Measurements from ENCODE around the gene SCIN. TPM values are rescaled to one million over a fixed set of nuclear protein-coding genes. Genes with fewer than 3 reads are reported as not detected.
A peak's percentile ranks its signal among the peaks of the same experiment; 100 is the strongest.

SCIN gene
- total and polyA plus RNA-seq, 2 experiments from 2014 or later: 0.32 to 0.64 TPM

DNA sequence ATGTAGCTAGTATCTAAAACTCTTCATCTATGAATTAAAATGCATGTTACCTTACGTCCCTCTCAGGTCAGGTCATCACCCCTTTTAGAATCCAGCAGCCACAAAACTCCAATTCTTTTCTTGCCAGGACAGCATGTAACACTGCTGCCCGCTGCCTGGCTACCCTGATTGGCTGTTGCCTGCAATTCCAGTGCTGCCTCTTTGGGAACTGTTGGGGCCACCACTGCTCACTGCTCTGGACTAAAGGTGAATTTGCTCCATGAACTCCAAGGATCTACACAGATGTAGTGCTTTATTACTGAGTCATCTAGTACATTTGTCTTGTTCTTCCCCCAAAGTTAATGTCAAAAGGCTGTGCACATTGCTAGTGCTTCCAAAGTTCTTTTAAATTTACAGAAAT, 40.4 kb downstream of the SCIN start:
- WGBS, 2 experiments (ENCODE audit: low coverage in 1 of 2, low lambda C conversion rate in 2 of 2, missing lambda C conversion rate in 2 of 2): 47 to 79% methylated on average over 2 of the region's 2 CpGs
- no peak for TF ChIP-seq EZH2 (IDR thresholded peaks at IDR 0.05; ENCODE audit: insufficient read depth, poor library complexity, severe bottlenecking)
- TF ChIP-seq EZH2phosphoT487 (IDR thresholded peaks at IDR 0.05; ENCODE audit: insufficient read depth, low read depth): no peak

DNA sequence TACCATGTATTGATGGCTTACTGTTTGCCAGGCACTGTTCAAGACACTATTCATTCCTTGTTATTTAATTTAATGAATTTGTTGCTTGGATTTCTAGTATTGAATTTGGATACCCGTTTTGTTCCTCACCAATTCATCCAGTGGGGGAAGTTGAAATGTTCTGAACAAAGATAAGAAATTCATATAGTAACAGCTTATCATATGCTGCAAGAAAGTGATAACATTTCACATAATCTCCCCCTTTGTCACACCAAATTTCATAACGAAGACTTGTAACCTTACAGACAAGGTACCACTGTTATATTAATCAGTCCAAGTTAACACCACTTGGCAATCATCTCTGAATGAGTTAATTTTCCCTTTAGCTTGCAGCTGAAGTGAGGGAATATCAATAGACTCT, 42.1 kb downstream of the SCIN start:
- no peak overlapping the region for H3K27ac ChIP-seq
- H3K4me1 ChIP-seq (ENCODE audit: insufficient read depth): no peaks in the 10 kb centered on the region
- no peaks in the 10 kb centered on the region for H3K27me3 ChIP-seq (replicated peaks; ENCODE audit: insufficient read depth)
- no peak overlapping the region for H3K9ac ChIP-seq
- H2AFZ ChIP-seq: no peak overlapping the region
- H3K79me2 ChIP-seq (ENCODE audit: insufficient read depth): no peaks in the 10 kb centered on the region
- H3K4me2 ChIP-seq (ENCODE audit: unreplicated experiment): no peak overlapping the region
- H3K36me3 ChIP-seq (ENCODE audit: low read depth): no peaks in the 10 kb centered on the region
- 16 to 26% methylated on average over 2 of the region's 2 CpGs for WGBS, 2 experiments (ENCODE audit: low coverage in 1 of 2, low lambda C conversion rate in 2 of 2, missing lambda C conversion rate in 2 of 2)
- in situ Hi-C loops (cut with MboI): no loop called here
- no peaks in the 10 kb centered on the region for H4K20me1 ChIP-seq (ENCODE audit: insufficient read depth)
- DNase-seq: no peak
- no peaks in the 10 kb centered on the region for H3K9me2 ChIP-seq (ENCODE audit: insufficient read depth)
- no peak overlapping the region for H3K4me3 ChIP-seq
- TF ChIP-seq EZH2phosphoT487 (IDR thresholded peaks at IDR 0.05; ENCODE audit: insufficient read depth, low read depth): no peak
- no peak for TF ChIP-seq EZH2 (IDR thresholded peaks at IDR 0.05; ENCODE audit: insufficient read depth, poor library complexity, severe bottlenecking)
- no peaks in the 10 kb centered on the region for H3K9me3 ChIP-seq (ENCODE audit: low read depth)
- H3F3A ChIP-seq (ENCODE audit: insufficient read depth): no peaks in the 10 kb centered on the region

More for the DNA sequence above, 40.4 kb downstream of the SCIN start:
- H3K4me2 ChIP-seq (ENCODE audit: unreplicated experiment): no peak overlapping the region
- H3F3A ChIP-seq (ENCODE audit: insufficient read depth): no peaks in the 10 kb centered on the region
- no peak overlapping the region for H2AFZ ChIP-seq
- H3K79me2 ChIP-seq (ENCODE audit: insufficient read depth): no peaks in the 10 kb centered on the region
- DNase-seq: peak; percentile 3
- H3K36me3 ChIP-seq (ENCODE audit: low read depth): no peaks in the 10 kb centered on the region
- H3K27ac ChIP-seq: no peak overlapping the region
- H3K4me1 ChIP-seq (ENCODE audit: insufficient read depth): no peaks in the 10 kb centered on the region
- in situ Hi-C loops (cut with MboI): no loop called here
- no peak overlapping the region for H3K9ac ChIP-seq
- no peaks in the 10 kb centered on the region for H3K9me3 ChIP-seq (ENCODE audit: low read depth)
- no peaks in the 10 kb centered on the region for H4K20me1 ChIP-seq (ENCODE audit: insufficient read depth)
- H3K9me2 ChIP-seq (ENCODE audit: insufficient read depth): no peaks in the 10 kb centered on the region
- no peaks in the 10 kb centered on the region for H3K27me3 ChIP-seq (replicated peaks; ENCODE audit: insufficient read depth)
- H3K4me3 ChIP-seq: no peak overlapping the region

DNA sequence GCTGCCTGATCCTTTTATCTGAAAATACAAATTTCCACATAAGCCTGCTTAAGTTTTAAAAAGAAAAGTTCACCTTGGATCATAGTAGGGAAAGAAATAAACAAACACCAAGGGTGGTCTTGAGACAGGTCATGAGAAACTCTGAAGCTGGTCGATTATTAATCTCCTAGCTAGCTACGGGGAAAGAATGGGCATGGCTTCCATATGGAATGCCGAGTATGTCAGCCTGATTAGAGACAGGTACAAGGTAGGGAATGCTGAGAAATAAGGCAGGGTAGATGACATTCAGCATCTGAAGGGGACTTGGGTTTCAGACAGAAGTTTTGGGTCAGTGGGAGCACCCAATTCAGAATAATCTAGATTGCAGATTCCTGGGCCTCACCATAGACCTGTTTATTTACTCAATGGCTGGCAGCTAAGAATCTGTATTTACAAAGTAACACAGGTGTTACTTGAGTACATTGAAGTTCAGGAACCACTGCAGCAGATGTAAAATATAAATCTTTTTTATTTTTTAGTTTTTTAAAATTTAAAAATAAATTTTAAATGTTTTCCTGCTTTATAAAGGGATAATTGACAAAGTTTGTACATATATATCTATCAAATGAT, 49.0 kb downstream of the SCIN start:
- 69 to 73% methylated on average over 3 of the region's 3 CpGs for WGBS, 2 experiments (ENCODE audit: low coverage in 1 of 2, low lambda C conversion rate in 2 of 2, missing lambda C conversion rate in 2 of 2)
- Histone ChIP-seq H3K36me3 (ENCODE audit: low read depth) (no peaks in the 10 kb centered on the region), H3K27ac (no peak overlapping the region), H3K4me2 (ENCODE audit: unreplicated experiment) (no peak overlapping the region), H3K9me3 (ENCODE audit: low read depth) (no peaks in the 10 kb centered on the region), H3K4me1 (ENCODE audit: insufficient read depth) (peaks cover 11% of the 10 kb centered on the region), H3K79me2 (ENCODE audit: insufficient read depth) (no peaks in the 10 kb centered on the region), H2AFZ (no peak overlapping the region), H3K9ac (no peak overlapping the region), H3F3A (ENCODE audit: insufficient read depth) (0 out of 2 replicates have a peak, but pooled peaks cover 9% of the 10 kb centered on the region), H3K27me3 (replicated peaks; ENCODE audit: insufficient read depth) (no peaks in the 10 kb centered on the region), H3K9me2 (ENCODE audit: insufficient read depth) (no peaks in the 10 kb centered on the region), H4K20me1 (ENCODE audit: insufficient read depth) (no peaks in the 10 kb centered on the region), H3K4me3 (no peak overlapping the region)
- no peak for DNase-seq
- TF ChIP-seq EZH2phosphoT487 (IDR thresholded peaks at IDR 0.05; ENCODE audit: insufficient read depth, low read depth) (no peak), EZH2 (IDR thresholded peaks at IDR 0.05; ENCODE audit: insufficient read depth, poor library complexity, severe bottlenecking) (no peak)
- in situ Hi-C loops (cut with MboI): no loop called here

DNA sequence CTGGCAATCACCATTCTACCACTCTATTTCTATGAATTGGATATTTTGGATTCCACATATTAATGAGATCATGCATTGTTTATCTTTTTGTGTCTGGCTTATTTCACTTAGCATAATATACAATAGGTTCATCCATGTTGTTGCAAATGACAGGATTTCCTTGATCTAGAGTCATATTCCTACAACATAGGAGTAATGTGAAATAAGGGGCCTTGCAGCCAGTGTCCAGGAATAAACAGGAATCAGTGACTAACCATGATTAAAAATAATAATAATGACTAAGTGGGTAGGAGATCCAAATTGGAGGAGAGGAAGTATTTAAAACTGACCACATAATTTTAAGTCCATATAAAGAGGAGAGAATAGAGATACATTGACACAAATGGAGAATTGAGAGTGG, 49.9 kb downstream of the SCIN start:
- DNase-seq: peak; percentile 25
- H3K4me1 ChIP-seq (ENCODE audit: insufficient read depth): peaks cover 11% of the 10 kb centered on the region

DNA sequence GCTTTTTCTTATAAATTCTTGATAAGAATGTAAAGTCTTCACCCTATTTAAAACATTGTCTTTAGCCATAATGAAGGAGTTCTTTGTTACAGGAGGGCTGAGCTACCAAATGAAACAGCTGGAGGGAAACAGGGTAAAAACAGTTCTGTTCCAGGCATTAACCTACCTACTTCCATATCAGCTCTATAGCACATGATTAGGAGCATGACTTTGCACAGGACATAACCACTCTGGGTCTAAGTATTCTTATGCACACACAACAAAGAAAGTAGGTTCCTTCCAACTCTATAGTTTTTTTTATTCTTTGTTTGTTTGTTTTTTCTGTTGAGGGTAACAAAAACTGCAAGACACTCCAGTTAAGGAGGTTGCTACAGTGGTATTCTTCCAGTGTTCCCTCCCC, 52.7 kb downstream of the SCIN start:
- no peaks in the 10 kb centered on the region for H3K9me2 ChIP-seq (ENCODE audit: insufficient read depth)
- peaks cover 11% of the 10 kb centered on the region for H3K4me1 ChIP-seq (ENCODE audit: insufficient read depth)
- no peaks in the 10 kb centered on the region for H3K79me2 ChIP-seq (ENCODE audit: insufficient read depth)
- H4K20me1 ChIP-seq (ENCODE audit: insufficient read depth): no peaks in the 10 kb centered on the region
- TF ChIP-seq EZH2phosphoT487 (IDR thresholded peaks at IDR 0.05; ENCODE audit: insufficient read depth, low read depth): no peak
- no peak overlapping the region for H3K27ac ChIP-seq
- H3F3A ChIP-seq (ENCODE audit: insufficient read depth): 0 out of 2 replicates have a peak, but pooled peaks cover 9% of the 10 kb centered on the region
- no peaks in the 10 kb centered on the region for H3K9me3 ChIP-seq (ENCODE audit: low read depth)
- in situ Hi-C loops (cut with MboI): no loop called here
- no peak overlapping the region for H2AFZ ChIP-seq
- H3K4me3 ChIP-seq: no peak overlapping the region
- no peaks in the 10 kb centered on the region for H3K36me3 ChIP-seq (ENCODE audit: low read depth)
- no peak for DNase-seq
- no peak overlapping the region for H3K9ac ChIP-seq
- H3K4me2 ChIP-seq (ENCODE audit: unreplicated experiment): no peak overlapping the region
- H3K27me3 ChIP-seq (replicated peaks; ENCODE audit: insufficient read depth): no peaks in the 10 kb centered on the region

More for the DNA sequence above, 49.9 kb downstream of the SCIN start:
- Histone ChIP-seq H3K36me3 (ENCODE audit: low read depth) (no peaks in the 10 kb centered on the region), H3K4me3 (no peak overlapping the region), H3K9me3 (ENCODE audit: low read depth) (no peaks in the 10 kb centered on the region), H3K9me2 (ENCODE audit: insufficient read depth) (no peaks in the 10 kb centered on the region), H3F3A (ENCODE audit: insufficient read depth) (0 out of 2 replicates have a peak, but pooled peaks cover 9% of the 10 kb centered on the region), H3K27me3 (replicated peaks; ENCODE audit: insufficient read depth) (no peaks in the 10 kb centered on the region), H3K79me2 (ENCODE audit: insufficient read depth) (no peaks in the 10 kb centered on the region), H3K9ac (no peak overlapping the region), H3K27ac (no peak overlapping the region), H3K4me2 (ENCODE audit: unreplicated experiment) (no peak overlapping the region), H4K20me1 (ENCODE audit: insufficient read depth) (no peaks in the 10 kb centered on the region), H2AFZ (no peak overlapping the region)
- no peak for TF ChIP-seq EZH2phosphoT487 (IDR thresholded peaks at IDR 0.05; ENCODE audit: insufficient read depth, low read depth)
- TF ChIP-seq EZH2 (IDR thresholded peaks at IDR 0.05; ENCODE audit: insufficient read depth, poor library complexity, severe bottlenecking): no peak
- in situ Hi-C loops (cut with MboI): no loop called here
